ENCODE results near the gene BNIP1.

BNIP1 gene

GRCh38 chr5:173180331-173180730 is 36.0 kb downstream of the BNIP1 start:
- Histone ChIP-seq H3K27ac (no peak overlapping the region), H2AFZ (ENCODE audit: low read depth) (no peak overlapping the region), H3K36me3 (ENCODE audit: insufficient read depth) (no peaks in the 10 kb centered on the region), H3K4me1 (ENCODE audit: low read depth, poor library complexity, severe bottlenecking) (peaks cover 13% of the 10 kb centered on the region), H3K4me3 (IDR thresholded peaks at IDR 0.05; ENCODE audit: insufficient read depth, low read depth, low read length) (no peak overlapping the region), H3K4me2 (no peak overlapping the region), H4K20me1 (ENCODE audit: insufficient read depth) (no peaks in the 10 kb centered on the region), H3K9ac (no peak overlapping the region), H3K79me2 (ENCODE audit: insufficient read depth, low read depth) (no peaks in the 10 kb centered on the region), H3K27me3 (ENCODE audit: insufficient read depth, low read depth) (no peaks in the 10 kb centered on the region)
- no peak for TF ChIP-seq CTCF (conservative IDR thresholded peaks at IDR 0.05; ENCODE audit: low read depth, low read length)

GRCh38 chr5:173187054-173187743 is 42.9 kb downstream of the BNIP1 start:
- H4K20me1 ChIP-seq (ENCODE audit: insufficient read depth): no peaks in the 10 kb centered on the region
- no peak for TF ChIP-seq CTCF (conservative IDR thresholded peaks at IDR 0.05; ENCODE audit: low read depth, low read length)
- no peak overlapping the region for H3K4me2 ChIP-seq
- no peak overlapping the region for H2AFZ ChIP-seq (ENCODE audit: low read depth)
- no peaks in the 10 kb centered on the region for H3K4me1 ChIP-seq (ENCODE audit: low read depth, poor library complexity, severe bottlenecking)
- no peaks in the 10 kb centered on the region for H3K79me2 ChIP-seq (ENCODE audit: insufficient read depth, low read depth)
- H3K4me3 ChIP-seq (IDR thresholded peaks at IDR 0.05; ENCODE audit: insufficient read depth, low read depth, low read length): no peak overlapping the region
- no peak overlapping the region for H3K9ac ChIP-seq
- H3K36me3 ChIP-seq (ENCODE audit: insufficient read depth): no peaks in the 10 kb centered on the region
- H3K27ac ChIP-seq: no peak overlapping the region
- H3K27me3 ChIP-seq (ENCODE audit: insufficient read depth, low read depth): no peaks in the 10 kb centered on the region

- Histone ChIP-seq H3K4me3 (IDR thresholded peaks at IDR 0.05; ENCODE audit: insufficient read depth, low read depth, low read length) (no peak overlapping the region), H3K9ac (no peak overlapping the region), H3K4me2 (no peak overlapping the region), H3K27ac (no peak overlapping the region), H3K4me1 (ENCODE audit: low read depth, poor library complexity, severe bottlenecking) (no peaks in the 10 kb centered on the region), H4K20me1 (ENCODE audit: insufficient read depth) (no peaks in the 10 kb centered on the region), H3K36me3 (ENCODE audit: insufficient read depth) (no peaks in the 10 kb centered on the region), H3K27me3 (ENCODE audit: insufficient read depth, low read depth) (no peaks in the 10 kb centered on the region), H3K79me2 (ENCODE audit: insufficient read depth, low read depth) (no peaks in the 10 kb centered on the region), H2AFZ (ENCODE audit: low read depth) (no peak overlapping the region)
- no peak for TF ChIP-seq CTCF (conservative IDR thresholded peaks at IDR 0.05; ENCODE audit: low read depth, low read length)
These were observed 43.9 kb downstream of the BNIP1 start for GRCh38 chr5:173188280-173188679.

DNA sequence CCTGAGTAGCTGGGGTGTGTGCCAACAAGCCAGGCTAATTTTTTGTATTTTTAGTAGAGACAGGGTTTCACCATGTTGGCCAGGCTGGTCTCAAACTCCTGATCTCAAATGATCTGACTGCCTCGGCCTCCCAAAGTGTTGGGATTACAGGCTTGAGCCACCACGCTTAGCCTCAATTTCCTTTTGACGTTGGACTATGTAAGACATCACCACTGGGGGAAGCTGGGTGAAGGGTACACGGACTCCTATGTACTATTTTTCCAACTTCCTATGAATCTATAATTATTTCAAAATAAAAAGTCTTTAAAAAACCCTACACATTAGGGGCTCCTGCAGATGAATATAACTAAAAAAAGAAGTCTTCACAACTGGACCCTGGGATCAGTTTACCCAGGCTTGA is 46.7 kb downstream of the BNIP1 start:
- Histone ChIP-seq H3K79me2 (ENCODE audit: insufficient read depth, low read depth) (no peaks in the 10 kb centered on the region), H3K4me2 (no peak overlapping the region), H3K4me1 (ENCODE audit: low read depth, poor library complexity, severe bottlenecking) (no peaks in the 10 kb centered on the region), H3K36me3 (ENCODE audit: insufficient read depth) (no peaks in the 10 kb centered on the region), H3K27me3 (ENCODE audit: insufficient read depth, low read depth) (no peaks in the 10 kb centered on the region), H3K4me3 (IDR thresholded peaks at IDR 0.05; ENCODE audit: insufficient read depth, low read depth, low read length) (no peak overlapping the region), H2AFZ (ENCODE audit: low read depth) (no peak overlapping the region), H3K27ac (no peak overlapping the region), H4K20me1 (ENCODE audit: insufficient read depth) (no peaks in the 10 kb centered on the region), H3K9ac (no peak overlapping the region)
- TF ChIP-seq CTCF (conservative IDR thresholded peaks at IDR 0.05; ENCODE audit: low read depth, low read length): no peak
